GM19372 (cell line): ENCODE measurements around the gene GABRB2.
A peak's percentile ranks its signal among the peaks of the same experiment; 100 is the strongest.
"Not testable (repeated sequence)": the region's sequence is repeated elsewhere in the genome, so short reads cannot be mapped to it uniquely, and the experiment has no call there.

ENCODE experiments used
- ATAC-seq: cut with Tn5 transposase; IDR thresholded peaks from one replicate; pipeline ENCODE4 v1.9.1; 2021; ENCODE audit warnings: mild to moderate bottlenecking, low read depth, moderate library complexity; ENCODE audit not compliant: unreplicated experiment

Gene GABRB2

DNA sequence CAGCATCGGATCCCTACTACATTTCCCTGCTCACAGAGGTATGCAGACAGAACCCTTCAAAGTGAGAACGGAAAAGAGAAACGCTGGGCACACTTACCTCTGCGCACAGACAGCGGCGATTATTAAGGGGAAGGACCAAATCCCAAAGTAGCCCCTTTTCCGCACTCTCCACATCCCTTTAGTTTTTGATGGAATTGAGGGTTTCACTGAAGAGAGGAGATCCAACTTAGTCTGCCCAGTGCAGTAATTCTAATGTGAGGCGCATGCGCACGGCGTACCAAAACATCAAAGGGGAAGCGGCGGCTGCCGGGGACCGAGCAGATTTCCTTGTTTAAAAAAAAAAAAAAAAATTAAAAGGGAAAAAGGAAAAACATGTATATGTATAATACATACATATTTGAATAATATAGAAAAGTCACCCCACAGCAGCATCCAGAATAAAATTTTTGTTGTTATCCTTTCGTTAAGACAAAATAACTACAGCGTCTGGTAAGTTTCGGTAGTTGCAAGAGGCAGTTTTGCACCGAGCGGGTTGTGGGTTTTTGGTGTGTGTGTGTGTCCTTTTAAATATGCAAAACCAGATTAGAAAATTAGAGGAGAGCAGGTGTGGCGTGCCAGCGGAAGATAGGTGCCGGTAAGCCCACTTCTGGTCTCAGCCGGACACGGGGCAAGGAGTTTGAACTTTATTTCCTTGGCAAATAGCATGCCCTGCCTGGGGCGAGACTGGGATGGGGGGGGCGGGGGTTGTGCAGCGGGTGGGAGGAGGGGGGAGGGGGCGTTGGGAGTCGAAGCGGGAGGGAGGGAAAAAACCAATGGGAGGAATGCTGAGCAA is at the start of gene GABRB2:
Gene GABRB2 (minus strand): TSS at position 256 of the 832 bp plus-strand sequence. CDS start 82 bp downstream, at position 174.
- peak; percentile 68 for ATAC-seq

DNA sequence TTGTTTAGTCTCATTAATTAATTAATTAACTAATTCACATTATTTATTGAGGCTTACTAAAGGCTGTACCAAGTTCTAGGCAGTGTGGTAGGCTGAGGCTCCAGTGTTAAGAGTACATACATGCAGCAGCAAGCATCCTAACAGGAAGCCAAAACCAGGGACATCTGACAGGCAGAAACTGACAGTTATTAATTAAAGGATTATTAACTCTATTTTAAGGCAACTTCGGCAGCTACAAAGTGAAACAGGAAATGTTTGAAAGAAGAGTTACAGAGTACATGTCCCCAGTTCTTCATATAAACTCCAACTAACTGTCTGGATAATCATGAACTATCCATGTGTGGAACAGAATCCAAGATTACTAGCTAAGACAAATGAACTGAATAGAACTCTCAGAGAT is 39.3 kb upstream of the GABRB2 start:
- no peak for ATAC-seq

GRCh38 chr5:161580621-161581020 is 34.1 kb upstream of the GABRB2 start:
- ATAC-seq, result no peak

DNA sequence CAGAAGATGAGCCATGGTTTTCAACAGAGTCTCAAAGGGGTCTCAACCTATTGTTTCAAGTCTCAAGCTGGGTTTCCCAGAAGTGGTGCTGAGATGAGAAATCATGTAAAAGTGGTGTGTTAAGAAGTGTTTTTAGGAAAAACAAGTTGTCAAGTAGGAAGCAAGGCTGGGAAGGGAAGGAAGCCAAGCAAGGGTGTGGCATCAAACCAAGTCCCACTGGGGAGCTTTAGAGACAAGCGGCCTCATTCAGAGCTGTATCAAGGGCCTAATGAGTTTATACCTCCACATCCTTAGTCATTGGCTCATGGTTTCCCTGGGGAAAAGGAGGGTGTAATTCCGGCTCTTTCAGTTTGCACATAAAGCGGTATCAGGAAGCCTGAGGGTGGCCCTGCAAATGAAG is 26.4 kb upstream of the GABRB2 start:
- ATAC-seq, result no peak

- no peak for ATAC-seq
Measured at GRCh38 chr5:161566081-161566480, 19.6 kb upstream of the GABRB2 start.

DNA sequence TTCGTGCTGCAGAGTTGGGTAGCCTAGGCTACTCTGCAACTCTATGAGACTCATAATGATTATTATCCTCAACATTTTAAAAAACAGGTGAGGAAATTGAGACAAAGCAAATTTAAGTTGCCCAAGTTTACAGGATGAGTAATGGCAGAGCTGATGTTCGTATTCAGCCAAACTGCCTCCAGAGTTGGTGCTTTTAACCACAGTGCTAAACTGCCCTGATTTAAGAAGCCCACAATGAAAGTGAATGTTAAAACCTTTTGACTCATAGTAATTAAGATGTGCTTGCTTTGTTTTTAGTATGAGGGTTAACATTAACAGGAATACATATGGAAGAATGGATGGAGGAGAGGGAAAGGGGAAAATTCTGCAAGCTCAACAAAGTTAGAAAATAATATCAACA is 15.9 kb upstream of the GABRB2 start:
- ATAC-seq, result no peak

- ATAC-seq, result no peak
Measured at GRCh38 chr5:161549106-161549505, 2.6 kb upstream of the GABRB2 start.

DNA sequence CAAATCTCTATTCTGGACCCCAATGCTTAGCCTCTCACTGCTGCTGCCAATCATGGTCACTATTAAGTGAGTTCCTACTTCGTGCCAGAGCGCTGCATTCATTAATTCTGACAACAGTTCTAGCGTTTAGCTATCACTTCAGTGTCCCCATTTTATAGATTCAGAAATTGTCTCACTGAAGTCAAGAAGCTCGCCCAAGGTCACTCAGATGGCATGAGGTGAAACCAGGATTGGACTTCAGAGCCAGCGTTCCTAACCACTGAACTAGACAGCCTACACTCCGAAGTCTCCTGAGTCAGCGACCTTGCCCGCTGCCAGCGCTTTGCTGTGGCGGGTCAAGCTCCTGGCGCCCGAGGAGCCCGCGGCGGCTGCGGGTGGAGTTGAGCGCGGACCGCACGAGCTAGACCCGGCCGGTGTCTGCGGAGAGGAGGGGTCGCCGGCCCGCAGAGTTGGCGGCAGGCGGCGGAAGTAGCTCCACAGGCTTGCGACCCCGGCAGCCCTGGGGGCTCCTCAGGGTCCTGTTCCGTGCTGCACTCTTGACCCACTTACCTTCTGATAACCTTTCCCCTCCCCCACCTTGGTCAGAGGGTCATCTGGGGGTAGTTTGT is 2.1 kb upstream of the GABRB2 start:
- no peak for ATAC-seq

DNA sequence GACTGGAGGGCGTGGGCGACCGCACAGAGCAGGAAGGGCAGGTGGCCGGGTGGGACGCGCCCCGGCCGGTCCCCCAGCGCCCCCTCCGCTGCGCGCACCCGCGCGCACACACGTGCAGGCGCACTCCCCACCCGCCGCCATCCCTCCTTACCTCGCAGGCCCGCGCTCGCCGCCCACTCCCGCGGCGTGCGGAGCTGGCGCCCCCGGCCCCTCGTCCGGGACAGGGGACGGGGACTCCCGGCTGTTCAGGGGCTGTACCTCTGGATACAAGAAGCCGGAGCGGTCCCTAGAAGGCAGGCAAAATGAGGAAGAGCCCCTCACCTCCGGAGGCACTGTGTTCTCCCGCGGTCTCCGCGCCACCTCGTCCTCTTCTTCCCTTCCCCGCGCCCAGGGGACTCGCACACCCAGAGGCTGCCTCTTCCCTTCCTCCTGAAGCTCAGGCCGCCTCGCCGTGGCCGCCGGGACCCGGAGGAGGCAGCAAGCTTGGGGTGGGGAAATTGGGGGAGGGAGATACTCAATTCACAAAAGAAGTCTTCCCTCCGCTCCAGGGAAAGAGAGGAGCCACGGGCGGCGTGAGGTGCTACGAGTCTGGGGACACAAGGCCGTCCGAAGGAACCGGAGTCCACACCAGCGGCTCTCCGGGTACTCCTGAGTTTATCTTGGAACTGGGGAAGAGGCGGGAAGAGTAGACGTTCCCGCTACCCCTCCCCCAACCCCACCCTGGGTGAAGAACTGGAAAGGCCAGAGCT is 1.4 kb upstream of the GABRB2 start:
- no peak for ATAC-seq

- ATAC-seq, result no peak
Measured at GRCh38 chr5:161547406-161547737, 847 bp upstream of the GABRB2 start.

DNA sequence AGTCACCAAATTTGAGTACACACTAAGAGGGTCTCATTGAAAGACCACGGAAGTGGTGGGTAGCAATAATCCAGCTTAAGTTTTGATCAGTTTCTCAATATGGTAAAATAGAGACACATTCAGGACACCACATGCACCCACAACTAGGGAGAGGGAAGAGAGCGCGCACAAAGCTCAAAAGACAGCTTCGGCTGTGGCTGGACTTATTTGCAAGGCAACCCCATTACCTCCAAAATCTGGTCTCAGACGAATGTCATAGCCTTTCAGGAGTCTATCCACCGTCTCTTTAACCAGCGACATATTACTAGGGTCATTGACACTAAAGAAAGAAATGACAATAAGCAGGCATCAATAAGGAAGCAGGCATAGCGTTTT is 443 bp downstream of the GABRB2 start:
- ATAC-seq, result no peak

- no peak for ATAC-seq
Measured at GRCh38 chr5:161545344-161546094, 1.0 kb downstream of the GABRB2 start.

DNA sequence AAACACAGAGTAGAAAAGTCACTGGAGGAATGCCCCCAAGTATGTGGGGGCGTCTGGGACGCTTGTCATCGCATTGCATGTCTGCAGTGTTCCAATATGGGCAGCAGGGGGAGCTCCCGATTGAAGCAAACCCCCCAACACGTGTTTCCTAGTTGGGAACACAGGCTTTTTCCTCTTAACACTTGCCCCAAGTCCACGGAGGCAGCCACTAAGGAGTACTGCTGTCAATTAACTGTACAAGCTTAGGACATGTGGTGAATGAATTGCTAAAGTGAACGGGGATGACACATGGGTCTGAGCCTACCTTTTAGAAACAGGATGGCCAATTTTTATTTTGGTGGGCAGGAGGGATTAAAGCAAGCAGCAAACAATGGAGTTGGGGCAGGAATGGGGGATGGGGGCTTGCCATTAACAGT is 2.2 kb downstream of the GABRB2 start:
- ATAC-seq, result no peak

DNA sequence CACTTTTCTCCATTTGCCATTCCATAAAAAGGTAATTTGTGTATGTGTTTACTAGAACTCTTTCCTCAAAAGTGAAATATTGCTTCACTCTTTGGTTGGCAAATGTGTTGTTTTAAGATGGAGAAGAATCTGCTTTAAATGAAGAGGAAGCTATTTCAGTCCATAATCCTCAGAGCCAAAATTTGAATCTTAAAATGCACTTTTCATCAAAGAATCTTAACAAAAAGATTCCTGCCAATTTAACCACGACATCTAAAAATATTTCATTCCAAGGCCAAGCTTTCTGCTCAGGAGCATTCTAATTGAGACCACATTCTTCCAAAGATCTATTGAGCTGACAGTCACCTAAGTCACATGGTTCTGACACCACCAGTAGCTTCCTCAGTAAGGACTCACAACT is 7.5 kb downstream of the GABRB2 start:
- no peak for ATAC-seq

DNA sequence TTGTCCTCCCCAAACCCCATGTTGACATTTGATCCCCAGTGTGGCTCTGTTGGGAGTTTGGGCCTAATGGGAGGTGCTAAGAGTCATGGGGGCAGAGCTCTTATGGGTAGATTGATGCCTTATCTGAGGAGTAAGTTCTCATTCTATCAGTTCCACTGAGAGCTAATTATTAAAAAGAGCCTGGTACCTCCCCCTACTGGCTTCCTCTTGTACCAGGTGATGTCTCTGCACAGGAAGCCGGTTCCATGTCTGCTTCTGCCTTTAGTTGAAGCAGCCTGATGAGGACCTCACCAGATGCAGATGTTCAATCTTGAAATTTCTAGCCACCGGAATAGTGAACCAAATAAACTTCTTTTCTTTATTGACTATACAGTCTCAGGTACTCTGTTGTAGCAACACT is 10.8 kb downstream of the GABRB2 start:
- peak; percentile 69 for ATAC-seq

GRCh38 chr5:161530700-161531099 is 15.8 kb downstream of the GABRB2 start:
- ATAC-seq, result no peak

GRCh38 chr5:161513942-161514341 is 32.6 kb downstream of the GABRB2 start:
- ATAC-seq, result no peak

GRCh38 chr5:161507591-161507990 is 38.9 kb downstream of the GABRB2 start:
- ATAC-seq, result no peak

DNA sequence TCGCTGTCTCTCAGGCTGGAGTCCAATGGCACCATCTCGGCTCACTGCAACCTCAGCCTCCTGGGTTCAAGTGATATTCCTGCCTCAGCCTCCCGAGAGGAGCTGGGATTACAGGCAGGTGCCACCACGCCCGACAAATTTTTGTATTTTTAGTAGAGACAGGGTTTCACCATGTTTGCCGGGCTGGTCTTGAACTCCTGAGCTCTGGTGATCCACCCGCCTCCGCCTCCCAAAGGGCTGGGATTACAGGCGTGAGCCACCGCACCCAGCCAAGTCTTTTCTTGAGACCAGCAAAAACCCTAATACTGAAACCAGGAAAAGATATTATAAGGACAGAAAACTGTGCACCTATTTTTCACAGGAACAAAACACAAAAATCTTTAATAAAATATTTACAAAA is 41.4 kb downstream of the GABRB2 start:
- ATAC-seq, result not testable (repeated sequence)

DNA sequence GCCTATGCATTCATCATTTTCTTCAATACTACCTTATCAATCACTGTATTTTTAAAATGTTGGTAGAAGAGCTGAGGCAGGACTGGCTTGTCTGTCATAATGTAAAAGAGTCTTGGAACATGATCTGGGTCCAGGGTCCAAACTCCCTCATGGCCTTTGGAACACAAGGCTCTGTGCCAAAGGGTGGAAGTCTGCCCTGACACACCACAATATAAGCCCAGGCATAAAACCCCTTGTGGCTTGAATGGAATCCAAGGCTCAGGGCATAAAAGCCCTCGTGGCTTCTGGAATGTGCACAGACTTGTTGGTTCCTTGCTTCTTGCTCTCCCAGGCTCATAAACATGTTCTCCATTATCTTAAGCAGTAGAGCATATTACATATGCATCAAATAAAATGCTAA is 48.0 kb downstream of the GABRB2 start:
- ATAC-seq, result no peak

DNA sequence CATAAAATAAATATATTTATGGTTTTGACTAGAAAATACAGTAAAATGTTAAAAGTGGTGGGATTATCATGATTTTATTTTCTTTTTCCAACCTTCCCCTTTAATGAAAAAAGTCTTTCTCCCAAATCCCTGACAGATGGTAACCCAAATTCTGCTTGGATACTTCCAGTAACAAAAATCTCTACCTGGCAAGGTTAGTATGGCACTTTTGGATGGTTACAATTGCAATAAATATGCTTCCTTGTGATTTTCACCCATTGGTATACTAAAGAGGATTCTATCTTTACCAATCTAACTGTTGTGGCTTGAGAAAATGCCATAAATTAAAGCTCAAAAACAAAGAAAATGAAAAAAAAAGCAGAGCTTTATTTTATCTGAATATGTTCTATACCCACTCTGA is 62.8 kb downstream of the GABRB2 start:
- no peak for ATAC-seq
